A673 (cell line): Measurements from ENCODE around the gene TMBIM6. TPM values are rescaled to one million over a fixed set of nuclear protein-coding genes. Genes with fewer than 3 reads are reported as not detected.

Source experiments
- BruUV-seq: library from RNA; stranded (reverse); fragments of 400-500 nt; replicated peaks from 2 replicates; lab custom pipeline; 2021; lab: Mats Ljungman, UMichigan
- CTCF ChIA-PET: fragments of 300-600 bp; sonication (Branson Sonifier 250); formaldehyde crosslinking; loops from one replicate; lab custom pipeline; 2022; ENCODE audit warnings: antibody characterized with exemption; lab: Charles Lee
- POLR2A ChIA-PET: fragments of 300-600 bp; sonication (Branson Sonifier 250); formaldehyde crosslinking; loops from one replicate; lab custom pipeline; 2022; ENCODE audit warnings: antibody characterized with exemption; ENCODE audit not compliant: low non-redundant PET; lab: Charles Lee
- DNase-seq: peaks from one replicate; pipeline ENCODE4 v3.0.0-alpha.2; 2015; ENCODE audit warnings: low spot score
- H3K27ac ChIP-seq: fragments of 200-600 bp; sonication (generic); 2 replicates; pipeline ENCODE4 v1.5.1; 2016; ENCODE audit warnings: mixed run types, low read depth, mild to moderate bottlenecking, mixed read lengths, antibody characterized with exemption, low read length; ENCODE audit not compliant: poor library complexity, severe bottlenecking
- H3K27me3 ChIP-seq: fragments of 200-600 bp; sonication (generic); replicated peaks from 2 replicates; pipeline ENCODE4 v1.6.1; 2017; ENCODE audit warnings: mixed run types, low read depth, mild to moderate bottlenecking, mixed read lengths, antibody characterized with exemption, low read length; ENCODE audit not compliant: insufficient read depth, poor library complexity
- H3K36me3 ChIP-seq: fragments of 200-600 bp; sonication (generic); 2 replicates; pipeline ENCODE4 v1.6.1; 2016; ENCODE audit warnings: mixed run types, mild to moderate bottlenecking, mixed read lengths, antibody characterized with exemption, low read length; ENCODE audit not compliant: insufficient read depth, poor library complexity, severe bottlenecking
- H3K4me1 ChIP-seq: fragments of 200-600 bp; sonication (generic); 2 replicates; pipeline ENCODE4 v1.6.1; 2017; ENCODE audit warnings: mixed run types, mild to moderate bottlenecking, mixed read lengths, antibody characterized with exemption, low read length; ENCODE audit not compliant: insufficient read depth, poor library complexity, severe bottlenecking
- H3K4me3 ChIP-seq: fragments of 200-600 bp; sonication (generic); 2 replicates; pipeline ENCODE4 v1.5.1; 2016; ENCODE audit warnings: low read depth, mixed run types, mild to moderate bottlenecking, mixed read lengths, low read length; ENCODE audit not compliant: poor library complexity, severe bottlenecking
- H3K9me3 ChIP-seq: fragments of 200-600 bp; sonication (generic); 2 replicates; pipeline ENCODE4 v1.6.1; 2016; ENCODE audit warnings: mixed run types, low read depth, mild to moderate bottlenecking, mixed read lengths, antibody characterized with exemption, low read length; ENCODE audit not compliant: poor library complexity, severe bottlenecking
- EZH2 ChIP-seq: fragments of 200-600 bp; sonication (generic); IDR thresholded peaks from 2 replicates; pipeline ENCODE4 v1.6.1; 2017; ENCODE audit warnings: borderline replicate concordance, low read depth, mild to moderate bottlenecking, mixed read lengths, antibody characterized with exemption, low read length; ENCODE audit not compliant: poor library complexity, severe bottlenecking
- intact Hi-C: fragments of 100-400 bp; cut with micrococcal nuclease; formaldehyde crosslinking; loops from one replicate; pipeline ENCODE4 v1.10.0; 2022; ENCODE audit not compliant: unreplicated experiment
- total RNA-seq: library from RNA; stranded (reverse); gene quantifications from 2 replicates; pipeline ENCODE4 v1.2.3, GENCODE V29; 2021
- TF ChIP-seq, protein P1 (sequence below): fragments of 300-800, 200-600 bp; sonication (generic); conservative IDR thresholded peaks from 2 replicates; pipeline ENCODE4 v1.5.1; 2017; ENCODE audit warnings: low read depth, mild to moderate bottlenecking, antibody characterized with exemption, low read length, moderate library complexity, mixed read lengths

Gene TMBIM6
- total RNA-seq, 1 experiment from 2014 or later = 454 TPM

DNA sequence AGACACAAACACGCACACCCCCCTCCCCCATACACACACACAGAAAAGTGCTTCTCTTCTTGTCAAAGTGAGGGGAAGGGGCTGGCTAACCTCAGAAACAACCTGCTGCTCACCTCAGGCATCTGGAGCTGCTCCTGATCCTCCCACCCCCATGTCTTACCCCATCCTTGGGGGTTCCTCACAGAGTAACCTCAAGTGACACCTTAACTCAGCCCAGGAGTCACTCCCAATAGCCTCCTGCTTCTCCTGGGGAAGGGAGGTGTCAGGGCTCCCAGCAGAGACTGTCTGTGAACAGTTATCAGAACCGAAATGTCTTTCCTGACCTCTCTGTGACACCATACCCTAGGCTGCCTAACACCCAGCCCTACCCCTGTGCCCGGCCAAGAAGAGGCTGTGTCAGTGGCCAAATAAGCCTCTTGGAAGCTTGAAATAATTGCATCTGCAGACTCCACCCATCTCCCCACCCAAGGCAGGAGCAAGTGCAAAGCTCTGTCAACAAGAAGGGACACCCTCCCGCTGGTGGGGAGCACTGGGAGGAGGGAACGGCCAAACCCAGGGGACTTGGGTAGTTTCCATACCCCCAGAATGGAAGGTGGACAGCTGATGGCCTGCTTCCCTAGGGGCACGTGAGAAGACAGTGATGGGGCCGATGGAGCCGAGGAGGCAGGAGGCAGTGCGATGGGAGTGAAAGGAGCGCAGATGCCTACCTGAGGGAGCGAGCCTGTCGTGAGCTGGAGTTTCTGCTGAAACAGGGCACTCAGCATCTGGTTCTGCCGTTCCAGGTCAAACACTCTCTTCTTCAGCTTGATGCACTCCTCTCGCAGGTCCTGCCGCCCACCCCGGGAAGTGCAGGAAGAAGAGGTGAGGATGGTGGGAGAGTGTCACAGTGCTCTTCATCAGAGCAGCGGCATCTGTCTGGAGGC, 60.0 kb downstream of the TMBIM6 start:
- Histone ChIP-seq H3K27me3 (no peaks in the 10 kb centered on the region), H3K4me3 (no peak overlapping the region), H3K4me1 (no peaks in the 10 kb centered on the region), H3K27ac (no peak overlapping the region), H3K9me3 (no peaks in the 10 kb centered on the region), H3K36me3 (peaks cover 16% of the 10 kb centered on the region)
- TF ChIP-seq, protein P1, sequence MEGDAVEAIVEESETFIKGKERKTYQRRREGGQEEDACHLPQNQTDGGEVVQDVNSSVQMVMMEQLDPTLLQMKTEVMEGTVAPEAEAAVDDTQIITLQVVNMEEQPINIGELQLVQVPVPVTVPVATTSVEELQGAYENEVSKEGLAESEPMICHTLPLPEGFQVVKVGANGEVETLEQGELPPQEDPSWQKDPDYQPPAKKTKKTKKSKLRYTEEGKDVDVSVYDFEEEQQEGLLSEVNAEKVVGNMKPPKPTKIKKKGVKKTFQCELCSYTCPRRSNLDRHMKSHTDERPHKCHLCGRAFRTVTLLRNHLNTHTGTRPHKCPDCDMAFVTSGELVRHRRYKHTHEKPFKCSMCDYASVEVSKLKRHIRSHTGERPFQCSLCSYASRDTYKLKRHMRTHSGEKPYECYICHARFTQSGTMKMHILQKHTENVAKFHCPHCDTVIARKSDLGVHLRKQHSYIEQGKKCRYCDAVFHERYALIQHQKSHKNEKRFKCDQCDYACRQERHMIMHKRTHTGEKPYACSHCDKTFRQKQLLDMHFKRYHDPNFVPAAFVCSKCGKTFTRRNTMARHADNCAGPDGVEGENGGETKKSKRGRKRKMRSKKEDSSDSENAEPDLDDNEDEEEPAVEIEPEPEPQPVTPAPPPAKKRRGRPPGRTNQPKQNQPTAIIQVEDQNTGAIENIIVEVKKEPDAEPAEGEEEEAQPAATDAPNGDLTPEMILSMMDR = no peak
- no peak for TF ChIP-seq EZH2
- DNase-seq = no peak
- ChIA-PET CTCF (no interaction called here), POLR2A (no interaction called here)
- intact Hi-C loops = no loop called here
- no TSS peak for BruUV-seq

DNA sequence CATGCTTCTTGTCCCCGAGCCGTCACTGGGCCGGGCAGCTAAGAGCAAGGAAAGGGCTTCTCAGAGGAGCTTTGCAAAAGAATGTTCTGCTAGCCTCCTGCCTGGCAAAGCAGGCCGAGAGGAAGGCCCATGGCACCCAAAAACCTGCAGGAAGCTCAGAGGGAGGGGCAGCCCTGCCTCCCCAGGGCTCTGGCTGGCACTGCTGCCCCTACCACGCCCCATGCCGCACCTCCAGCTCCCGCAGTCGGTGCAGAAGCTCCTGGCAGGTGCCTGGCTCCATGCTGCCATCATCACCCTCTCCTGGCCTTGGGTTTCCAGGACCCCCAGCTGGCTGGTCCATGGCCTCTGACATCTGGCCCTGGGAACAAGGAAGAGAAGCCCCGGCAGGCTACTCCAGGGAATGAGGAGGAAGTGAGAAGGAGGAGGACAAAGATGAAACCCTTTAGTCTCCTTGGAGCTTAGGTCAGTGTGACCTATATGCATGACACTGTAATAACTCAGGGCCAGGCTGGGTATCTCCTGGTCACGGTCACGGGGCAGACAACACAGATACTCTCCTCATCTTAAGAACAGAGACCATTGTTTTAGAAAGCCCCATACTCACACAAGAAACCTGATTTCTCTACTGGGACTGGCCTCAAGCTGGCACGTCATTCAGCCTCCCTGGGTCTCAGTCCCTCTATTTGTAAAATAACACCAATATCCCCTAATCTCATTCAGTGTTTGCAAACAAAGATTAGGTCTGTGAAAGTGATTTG, 62.5 kb downstream of the TMBIM6 start:
- no peak for DNase-seq
- intact Hi-C loops = no loop called here
- no peaks in the 10 kb centered on the region for H3K4me1 ChIP-seq
- H3K4me3 ChIP-seq = no peak overlapping the region
- POLR2A ChIA-PET = interaction anchor here (0.6 kb wide), 2 partner anchors 62 to 185 kb away, joined by 3 to 4 read pairs; no protein-coding TSS in a partner anchor
- no TSS peak for BruUV-seq
- H3K36me3 ChIP-seq = peaks cover 13% of the 10 kb centered on the region
- H3K9me3 ChIP-seq = no peaks in the 10 kb centered on the region
- no peak for TF ChIP-seq EZH2
- TF ChIP-seq, protein P1 = no peak
- H3K27ac ChIP-seq = no peak overlapping the region
- CTCF ChIA-PET = no interaction called here
- H3K27me3 ChIP-seq = no peaks in the 10 kb centered on the region

DNA sequence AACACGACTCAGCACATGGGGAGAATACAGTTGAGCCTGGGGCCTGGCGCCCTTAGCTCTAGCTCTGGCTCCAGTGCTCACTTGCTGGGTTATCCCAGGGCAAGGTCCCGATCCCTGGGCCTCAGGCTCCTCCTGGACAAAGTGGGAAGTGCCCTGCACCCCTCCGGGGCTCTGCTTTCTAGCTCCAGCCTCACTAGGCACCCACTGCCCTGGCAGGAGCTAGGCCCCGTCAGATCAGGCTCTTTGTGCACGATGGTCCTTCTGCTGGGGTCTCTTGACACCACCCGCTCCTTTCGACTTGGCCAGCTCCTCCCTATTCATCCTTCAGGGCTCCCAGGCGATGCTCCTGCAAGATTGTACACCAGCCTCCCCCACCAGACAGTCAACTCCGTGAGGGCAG, 63.5 kb downstream of the TMBIM6 start:
- peaks cover 13% of the 10 kb centered on the region for H3K36me3 ChIP-seq
- H3K9me3 ChIP-seq = no peaks in the 10 kb centered on the region
- no peaks in the 10 kb centered on the region for H3K4me1 ChIP-seq
- H3K4me3 ChIP-seq = no peak overlapping the region
- no TSS peak for BruUV-seq
- no peak for DNase-seq
- ChIA-PET CTCF (no interaction called here), POLR2A (no interaction called here)
- no peak overlapping the region for H3K27ac ChIP-seq
- TF ChIP-seq, protein P1 = no peak
- intact Hi-C loops = no loop called here
- H3K27me3 ChIP-seq = no peaks in the 10 kb centered on the region
